ENCODE data around the gene RAD54L2. TPM values are rescaled to one million over a fixed set of nuclear protein-coding genes. Genes with fewer than 3 reads are reported as not detected.

The RAD54L2 gene
- total and polyA plus RNA-seq, 2 donors (not counting 3 experiments of a cell fraction or from before 2014, with no cell fraction given) = 7.6 to 31.1 TPM

- Histone ChIP-seq H3K27ac (ENCODE audit: insufficient read depth, low read depth, low read length) (no peak overlapping the region), H4K20me1 (replicated peaks; ENCODE audit: control insufficient read depth, extremely low read depth, insufficient read depth, low read length) (no peaks in the 10 kb centered on the region), H3K4me1 (ENCODE audit: control insufficient read depth, extremely low read depth, insufficient read depth, low read length) (peaks cover 11% of the 10 kb centered on the region), H3K27me3 (ENCODE audit: control insufficient read depth in 2 of 2, insufficient read depth in 2 of 2, low read length in 2 of 2) (no peaks in the 10 kb centered on the region), H3K9me1 (replicated peaks; ENCODE audit: control insufficient read depth, extremely low read depth, insufficient read depth, low read length) (no peaks in the 10 kb centered on the region), H3K4me3 (replicated peaks in 1 of 3; ENCODE audit: insufficient read depth in 1 of 3, low read depth in 1 of 3, low read length in 3 of 3) (no peak overlapping the region), H3K9ac (replicated peaks; ENCODE audit: extremely low read depth, insufficient read depth, low read length) (no peak overlapping the region), H3K36me3 (ENCODE audit: control insufficient read depth in 2 of 2, extremely low read depth in 1 of 2, insufficient read depth in 2 of 2, low read length in 2 of 2) (peaks cover 2 to 4% of the 10 kb centered on the region in 2 experiments), H3K4me2 (ENCODE audit: insufficient read depth, low read length) (no peak overlapping the region), H2AFZ (ENCODE audit: low read depth, low read length) (no peak overlapping the region), H3K79me2 (ENCODE audit: control insufficient read depth, insufficient read depth, low read length) (peaks cover 20% of the 10 kb centered on the region), H3K9me3 (replicated peaks; ENCODE audit: control insufficient read depth, insufficient read depth, low read length) (no peaks in the 10 kb centered on the region)
- dilution Hi-C loops (cut with MboI; ENCODE audit: extremely low pct_ligation_motif_present, low sequenced_read_pairs) (no loop called here), intact Hi-C loops (cut with micrococcal nuclease) (no loop called here)
- ChIA-PET POLR2A (no interaction called here), CTCF (no interaction called here)
- FAIRE-seq (no peak), DNase-seq (ENCODE audit: low read depth, low spot score) (no peak)
- no TSS peak for BruUV-seq (replicated peaks)
- TF ChIP-seq GATA2 (IDR thresholded peaks at IDR 0.05; ENCODE audit: insufficient read depth, insufficient read length, low read depth, low read length) (no peak), FOS (IDR thresholded peaks at IDR 0.05; ENCODE audit: borderline replicate concordance, insufficient read depth, low read length) (no peak), MYC (IDR thresholded peaks at IDR 0.05; ENCODE audit: low read depth, low read length) (no peak), POLR2AphosphoS5 (IDR thresholded peaks at IDR 0.05; ENCODE audit: insufficient read depth, low read depth, low read length) (no peak), EZH2 (IDR thresholded peaks at IDR 0.05; ENCODE audit: borderline replicate concordance, low read depth, low read length, severe bottlenecking) (no peak), POLR2A (IDR thresholded peaks at IDR 0.05; ENCODE audit: low read depth, low read length) (no peak), JUN (IDR thresholded peaks at IDR 0.05; ENCODE audit: borderline replicate concordance, insufficient read depth, insufficient read length, low read depth) (no peak)
- TF ChIP-seq, protein P1, sequence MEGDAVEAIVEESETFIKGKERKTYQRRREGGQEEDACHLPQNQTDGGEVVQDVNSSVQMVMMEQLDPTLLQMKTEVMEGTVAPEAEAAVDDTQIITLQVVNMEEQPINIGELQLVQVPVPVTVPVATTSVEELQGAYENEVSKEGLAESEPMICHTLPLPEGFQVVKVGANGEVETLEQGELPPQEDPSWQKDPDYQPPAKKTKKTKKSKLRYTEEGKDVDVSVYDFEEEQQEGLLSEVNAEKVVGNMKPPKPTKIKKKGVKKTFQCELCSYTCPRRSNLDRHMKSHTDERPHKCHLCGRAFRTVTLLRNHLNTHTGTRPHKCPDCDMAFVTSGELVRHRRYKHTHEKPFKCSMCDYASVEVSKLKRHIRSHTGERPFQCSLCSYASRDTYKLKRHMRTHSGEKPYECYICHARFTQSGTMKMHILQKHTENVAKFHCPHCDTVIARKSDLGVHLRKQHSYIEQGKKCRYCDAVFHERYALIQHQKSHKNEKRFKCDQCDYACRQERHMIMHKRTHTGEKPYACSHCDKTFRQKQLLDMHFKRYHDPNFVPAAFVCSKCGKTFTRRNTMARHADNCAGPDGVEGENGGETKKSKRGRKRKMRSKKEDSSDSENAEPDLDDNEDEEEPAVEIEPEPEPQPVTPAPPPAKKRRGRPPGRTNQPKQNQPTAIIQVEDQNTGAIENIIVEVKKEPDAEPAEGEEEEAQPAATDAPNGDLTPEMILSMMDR (IDR thresholded peaks at IDR 0.05; ENCODE audit: extremely low read depth in 1 of 2, insufficient read depth in 1 of 2, low read depth in 1 of 2, low read length in 2 of 2) = no peak
- TF ChIP-seq, protein P2, sequence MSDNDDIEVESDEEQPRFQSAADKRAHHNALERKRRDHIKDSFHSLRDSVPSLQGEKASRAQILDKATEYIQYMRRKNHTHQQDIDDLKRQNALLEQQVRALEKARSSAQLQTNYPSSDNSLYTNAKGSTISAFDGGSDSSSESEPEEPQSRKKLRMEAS (IDR thresholded peaks at IDR 0.05; ENCODE audit: insufficient read depth, insufficient read length) = no peak
These were observed 47.4 kb downstream of the RAD54L2 start for GRCh38 chr3:51585871-51586270.

Other genes starting within 250 kb of the RAD54L2 start
- gene MANF, start 153.4 kb upstream of the RAD54L2 start, total RNA-seq = 248 and 254 TPM in 2 replicates
- 66.4 and 100 TPM in 2 replicates for gene MANF, start 153.4 kb upstream of the RAD54L2 start, polyA plus RNA-seq
- gene RBM15B, start 147.4 kb upstream of the RAD54L2 start, total RNA-seq = 38.3 and 39.1 TPM in 2 replicates
- 18.7 and 19.9 TPM in 2 replicates for gene RBM15B, start 147.4 kb upstream of the RAD54L2 start, polyA plus RNA-seq
- gene DCAF1, start 38.7 kb upstream of the RAD54L2 start, total RNA-seq = 21.1 and 22.0 TPM in 2 replicates
- 5.5 and 7.8 TPM in 2 replicates for gene DCAF1, start 38.7 kb upstream of the RAD54L2 start, polyA plus RNA-seq
- gene TEX264, start 132.5 kb downstream of the RAD54L2 start, total RNA-seq = 26.3 and 29.0 TPM in 2 replicates
- gene TEX264, start 132.5 kb downstream of the RAD54L2 start, polyA plus RNA-seq = 89.7 and 114 TPM in 2 replicates
- gene GRM2, start 168.3 kb downstream of the RAD54L2 start, total RNA-seq = 0.51 TPM in 2 replicates
- gene GRM2, start 168.3 kb downstream of the RAD54L2 start, polyA plus RNA-seq = 0.10 and 0.22 TPM in 2 replicates
- not detected in 2 replicates for gene IQCF6, start 240.5 kb downstream of the RAD54L2 start, total RNA-seq
- gene IQCF6, start 240.5 kb downstream of the RAD54L2 start, polyA plus RNA-seq = not detected in 2 replicates